Lower leg skin (tissue), 4 donors: ENCODE measurements around the gene DGKB. TPM values are rescaled to one million over a fixed set of nuclear protein-coding genes. Genes with fewer than 3 reads are reported as not detected.

Experiments used
- DNase-seq, 2 donors: peaks; one replicate each; pipeline ENCODE4 v3.0.0-alpha.2; 2019; ENCODE audit warnings: low spot score in 2 of 2
- H3K4me3 ChIP-seq: fragments of 200-600 bp; sonication (generic); 2 replicates; pipeline ENCODE4 v1.5.1; 2017; ENCODE audit warnings: mild to moderate bottlenecking, low read depth; ENCODE audit not compliant: poor library complexity, severe bottlenecking
- CTCF ChIP-seq, 3 donors: fragments of 450-650 bp; IDR thresholded peaks; one replicate each; pipeline ENCODE4 v1.5.1; 2016; ENCODE audit warnings: antibody characterized with exemption in 3 of 3, mild to moderate bottlenecking in 3 of 3, moderate library complexity in 2 of 3
- POLR2A ChIP-seq, 2 donors: fragments of 450-650 bp; IDR thresholded peaks; one replicate each; pipeline ENCODE4 v1.6.1; 2016 to 2017; ENCODE audit warnings: antibody characterized with exemption in 2 of 2, mild to moderate bottlenecking in 1 of 2, moderate library complexity in 1 of 2
- WGBS, 2 donors: methylation state at CpG; one replicate each; pipeline ENCODE4 v1.1.5; 2018; 5-methylcytosine and 5-hydroxymethylcytosine counted together
- intact Hi-C: fragments of 100-400 bp; cut with DNase I; formaldehyde crosslinking; loops from one replicate; pipeline ENCODE4 v1.15.0; 2023; ENCODE audit warnings: low total_unique reads
- total RNA-seq, 4 donors: library from RNA; depleted of rRNA; stranded (reverse); fragments of >200 nt; gene quantifications; one replicate each; pipeline ENCODE4 v1.1.0, GENCODE V29; 2016

DGKB gene
- total RNA-seq, 4 donors from 2014 or later = 0.05 to 0.58 TPM; not detected in 2

GRCh38 chr7:14806891-14807290 is 95.7 kb downstream of the DGKB start:
- WGBS, 2 donors = 19 to 23% methylated on average over 1 of the region's 1 CpG
- H3K4me3 ChIP-seq = no peak overlapping the region
- no peak for DNase-seq
- TF ChIP-seq CTCF (IDR thresholded peaks at IDR 0.05) (no peak), POLR2A (IDR thresholded peaks at IDR 0.05) (no peak)
- intact Hi-C loops = no loop called here

DNA sequence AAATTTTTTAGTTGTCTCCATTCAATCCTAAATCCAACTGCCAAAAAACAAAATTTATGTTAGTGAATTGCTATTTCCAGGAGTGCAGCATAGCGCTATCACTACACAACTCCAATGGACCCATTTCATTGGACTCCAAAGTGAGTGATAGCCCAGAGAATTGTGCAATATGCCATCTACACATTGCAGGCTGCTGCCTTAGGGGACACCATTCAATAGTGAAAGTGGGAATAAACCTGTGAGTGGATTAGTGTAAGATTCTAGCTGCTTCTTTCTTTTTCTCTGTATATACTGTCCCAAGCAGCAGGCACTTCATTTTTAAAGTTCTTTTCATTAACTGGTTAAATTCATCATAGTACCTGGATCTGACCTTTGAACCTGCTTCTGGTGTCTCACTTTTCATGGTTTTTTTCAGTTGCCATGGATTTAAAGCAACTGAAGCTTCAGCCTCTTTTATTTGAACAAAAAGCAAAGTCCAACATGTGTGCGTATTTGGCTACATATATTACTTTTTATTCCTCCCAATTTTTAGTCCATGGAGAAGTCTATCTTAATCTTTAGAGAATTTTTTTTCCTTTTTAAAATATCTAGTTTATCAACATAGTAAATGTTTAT is 97.3 kb downstream of the DGKB start:
- no peak for DNase-seq
- intact Hi-C loops = no loop called here
- WGBS, 2 donors = 95 to 97% methylated on average over 2 of the region's 2 CpGs
- TF ChIP-seq POLR2A (IDR thresholded peaks at IDR 0.05) = no peak
- no peak for TF ChIP-seq CTCF (IDR thresholded peaks at IDR 0.05)
- no peak overlapping the region for H3K4me3 ChIP-seq

DNA sequence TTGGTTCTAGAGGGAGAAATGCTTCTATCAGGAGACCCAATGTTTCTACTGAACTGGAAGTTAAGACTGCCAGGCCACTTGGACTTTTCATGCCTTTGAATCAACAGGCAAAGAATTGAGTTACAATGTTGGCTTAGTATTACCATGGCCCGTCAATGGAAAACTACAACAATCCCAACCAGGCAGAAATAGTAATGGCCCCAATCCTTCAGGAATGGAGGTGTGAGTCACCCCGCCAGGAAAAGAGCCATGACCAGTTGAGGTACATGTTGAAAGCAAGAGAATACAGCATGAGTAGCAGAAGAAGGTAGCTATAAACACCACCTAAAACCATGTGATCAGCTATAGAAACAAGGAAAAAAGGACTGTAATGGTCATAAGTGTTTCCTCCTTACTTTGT is 101.9 kb downstream of the DGKB start:
- TF ChIP-seq POLR2A (IDR thresholded peaks at IDR 0.05) (no peak), CTCF (IDR thresholded peaks at IDR 0.05) (no peak)
- no peak overlapping the region for H3K4me3 ChIP-seq
- 96 to 97% methylated on average over 2 of the region's 2 CpGs for WGBS, 2 donors
- intact Hi-C loops = no loop called here
- DNase-seq = no peak

GRCh38 chr7:14793151-14793550 is 109.4 kb downstream of the DGKB start:
- no peak for TF ChIP-seq CTCF (IDR thresholded peaks at IDR 0.05)
- no peak for TF ChIP-seq POLR2A (IDR thresholded peaks at IDR 0.05)
- 92 to 96% methylated on average over 2 of the region's 2 CpGs for WGBS, 2 donors
- DNase-seq = no peak
- intact Hi-C loops = no loop called here
- H3K4me3 ChIP-seq = no peak overlapping the region

- WGBS, 2 donors = 74 to 77% methylated on average over 3 of the region's 3 CpGs
- intact Hi-C loops = no loop called here
- H3K4me3 ChIP-seq = no peak overlapping the region
These were observed 115.0 kb downstream of the DGKB start for GRCh38 chr7:14787551-14787950.

More at GRCh38 chr7:14787551-14787950, 115.0 kb downstream of the DGKB start:
- no peak for DNase-seq
- TF ChIP-seq POLR2A (IDR thresholded peaks at IDR 0.05) = no peak
- no peak for TF ChIP-seq CTCF (IDR thresholded peaks at IDR 0.05)
